ENCODE results near the gene VPS52. TPM values are rescaled to one million over a fixed set of nuclear protein-coding genes. Genes with fewer than 3 reads are reported as not detected.
A peak's percentile ranks its signal among the peaks of the same experiment; 100 is the strongest.

VPS52 gene
- total and polyA plus RNA-seq, 9 of the 15 experiments (the other 6 are each of a cell fraction or from before 2014, with no cell fraction given) = 24.4 to 103 (median 40.2) TPM

- TF ChIP-seq XRCC5 (IDR thresholded peaks at IDR 0.05; ENCODE audit: low read depth, low read length) = 0 out of 2 replicates have a peak, but pooled peaks have one; percentile 43
- TF ChIP-seq CCAR2 (IDR thresholded peaks at IDR 0.05; ENCODE audit: low read depth, low read length) = no peak
- peak; percentile 52; the same call in 1 of the 2 replicates for TF ChIP-seq MXI1 (IDR thresholded peaks at IDR 0.05; ENCODE audit: low read depth, low read length)
- TF ChIP-seq, protein P1, sequence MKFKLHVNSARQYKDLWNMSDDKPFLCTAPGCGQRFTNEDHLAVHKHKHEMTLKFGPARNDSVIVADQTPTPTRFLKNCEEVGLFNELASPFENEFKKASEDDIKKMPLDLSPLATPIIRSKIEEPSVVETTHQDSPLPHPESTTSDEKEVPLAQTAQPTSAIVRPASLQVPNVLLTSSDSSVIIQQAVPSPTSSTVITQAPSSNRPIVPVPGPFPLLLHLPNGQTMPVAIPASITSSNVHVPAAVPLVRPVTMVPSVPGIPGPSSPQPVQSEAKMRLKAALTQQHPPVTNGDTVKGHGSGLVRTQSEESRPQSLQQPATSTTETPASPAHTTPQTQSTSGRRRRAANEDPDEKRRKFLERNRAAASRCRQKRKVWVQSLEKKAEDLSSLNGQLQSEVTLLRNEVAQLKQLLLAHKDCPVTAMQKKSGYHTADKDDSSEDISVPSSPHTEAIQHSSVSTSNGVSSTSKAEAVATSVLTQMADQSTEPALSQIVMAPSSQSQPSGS (CRISPR knock-in tag; IDR thresholded peaks at IDR 0.05) = no peak
- no peak for TF ChIP-seq ATF1 (CRISPR knock-in tag; IDR thresholded peaks at IDR 0.05)
- TF ChIP-seq ATF1 (tag; IDR thresholded peaks at IDR 0.05) = peak; percentile 61
- peak; percentile 46 for TF ChIP-seq SP2 (IDR thresholded peaks at IDR 0.05; ENCODE audit: extremely low read depth, low read depth, low read length, poor library complexity, severe bottlenecking)
- peak; percentile 87 for TF ChIP-seq NR2C2 (CRISPR knock-in tag; IDR thresholded peaks at IDR 0.05)
- TF ChIP-seq NR2C2 (tag; IDR thresholded peaks at IDR 0.05) = peak; percentile 97
- TF ChIP-seq POLR2A (conservative IDR thresholded peaks at IDR 0.05) = peak; percentile 84
- TF ChIP-seq, protein P2, sequence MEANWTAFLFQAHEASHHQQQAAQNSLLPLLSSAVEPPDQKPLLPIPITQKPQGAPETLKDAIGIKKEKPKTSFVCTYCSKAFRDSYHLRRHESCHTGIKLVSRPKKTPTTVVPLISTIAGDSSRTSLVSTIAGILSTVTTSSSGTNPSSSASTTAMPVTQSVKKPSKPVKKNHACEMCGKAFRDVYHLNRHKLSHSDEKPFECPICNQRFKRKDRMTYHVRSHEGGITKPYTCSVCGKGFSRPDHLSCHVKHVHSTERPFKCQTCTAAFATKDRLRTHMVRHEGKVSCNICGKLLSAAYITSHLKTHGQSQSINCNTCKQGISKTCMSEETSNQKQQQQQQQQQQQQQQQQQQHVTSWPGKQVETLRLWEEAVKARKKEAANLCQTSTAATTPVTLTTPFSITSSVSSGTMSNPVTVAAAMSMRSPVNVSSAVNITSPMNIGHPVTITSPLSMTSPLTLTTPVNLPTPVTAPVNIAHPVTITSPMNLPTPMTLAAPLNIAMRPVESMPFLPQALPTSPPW (CRISPR knock-in tag; IDR thresholded peaks at IDR 0.05) = peak; percentile 34; the same call in 1 of the 2 replicates
- TF ChIP-seq ATF7 (IDR thresholded peaks at IDR 0.05) = 0 out of 2 replicates have a peak, but pooled peaks have one; percentile 22
- TF ChIP-seq ZNF695 (CRISPR knock-in tag; IDR thresholded peaks at IDR 0.05) = 0 out of 2 replicates have a peak, but pooled peaks have one; percentile 54
- TF ChIP-seq ZNF280B (CRISPR knock-in tag; IDR thresholded peaks at IDR 0.05) = no peak; the same call in 1 of the 2 replicates
- 0 out of 2 replicates have a peak, but pooled peaks have one; percentile 93 for TF ChIP-seq ZNF830 (CRISPR knock-in tag; IDR thresholded peaks at IDR 0.05)
- TF ChIP-seq MYC (IDR thresholded peaks at IDR 0.05; ENCODE audit: low read depth, low read length) = 0 out of 2 replicates have a peak, but pooled peaks have one; percentile 30
- no peak for TF ChIP-seq MYC (CRISPR knock-in tag; IDR thresholded peaks at IDR 0.05; ENCODE audit: borderline replicate concordance, low read depth)
- peak; percentile 93 for TF ChIP-seq NFYB (IDR thresholded peaks at IDR 0.05; ENCODE audit: extremely low read depth, insufficient read length)
- peak; percentile 98 for TF ChIP-seq PHB (CRISPR knock-in tag; IDR thresholded peaks at IDR 0.05)
- TF ChIP-seq ZBTB9 (CRISPR knock-in tag; IDR thresholded peaks at IDR 0.05) = peak; percentile 74; the same call in 1 of the 2 replicates
- TF ChIP-seq, protein P3, sequence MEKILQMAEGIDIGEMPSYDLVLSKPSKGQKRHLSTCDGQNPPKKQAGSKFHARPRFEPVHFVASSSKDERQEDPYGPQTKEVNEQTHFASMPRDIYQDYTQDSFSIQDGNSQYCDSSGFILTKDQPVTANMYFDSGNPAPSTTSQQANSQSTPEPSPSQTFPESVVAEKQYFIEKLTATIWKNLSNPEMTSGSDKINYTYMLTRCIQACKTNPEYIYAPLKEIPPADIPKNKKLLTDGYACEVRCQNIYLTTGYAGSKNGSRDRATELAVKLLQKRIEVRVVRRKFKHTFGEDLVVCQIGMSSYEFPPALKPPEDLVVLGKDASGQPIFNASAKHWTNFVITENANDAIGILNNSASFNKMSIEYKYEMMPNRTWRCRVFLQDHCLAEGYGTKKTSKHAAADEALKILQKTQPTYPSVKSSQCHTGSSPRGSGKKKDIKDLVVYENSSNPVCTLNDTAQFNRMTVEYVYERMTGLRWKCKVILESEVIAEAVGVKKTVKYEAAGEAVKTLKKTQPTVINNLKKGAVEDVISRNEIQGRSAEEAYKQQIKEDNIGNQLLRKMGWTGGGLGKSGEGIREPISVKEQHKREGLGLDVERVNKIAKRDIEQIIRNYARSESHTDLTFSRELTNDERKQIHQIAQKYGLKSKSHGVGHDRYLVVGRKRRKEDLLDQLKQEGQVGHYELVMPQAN (IDR thresholded peaks at IDR 0.05; ENCODE audit: borderline replicate concordance) = peak; percentile 74; the same call in 1 of the 2 replicates
Measured at GRCh38 chr6:33204415-33205190, 67.1 kb downstream of the VPS52 start, which contains the start of gene HSD17B8 (continued).
